22Rv1 (cell line): Measurements from ENCODE around the gene CLN5.

Experiments
- CTCF ChIP-seq: fragments of 450-650 bp; IDR thresholded peaks from 2 replicates; pipeline ENCODE4 v1.5.1; 2017; ENCODE audit warnings: mild to moderate bottlenecking
- ZFX ChIP-seq: fragments of 450-650 bp; IDR thresholded peaks from 2 replicates; pipeline ENCODE4 v1.6.1; 2017; ENCODE audit warnings: antibody characterized with exemption, borderline replicate concordance

GRCh38 chr13:76948149-76948548, 43.7 kb upstream of the CLN5 start, which contains the start of gene ACOD1:
- TF ChIP-seq CTCF (no peak), ZFX (no peak)
